Cardiac muscle cell (in vitro differentiated cells and primary cell): ENCODE data around the gene TBRG4. TPM values are rescaled to one million over a fixed set of nuclear protein-coding genes. Genes with fewer than 3 reads are reported as not detected.

Experiments
- DNase-seq, 2 donors: peaks; one replicate each; pipeline versions ENCODE4 v3.0.0 to v3.0.0-alpha.2; 2010 to 2017; ENCODE audit warnings: low read depth in 1 of 2, low spot score in 1 of 2
- H3K27ac ChIP-seq: fragments of 200-600 bp; sonication (generic); 2 replicates; pipeline ENCODE4 v1.5.1; 2016
- H3K27me3 ChIP-seq: fragments of 200-600 bp; sonication (generic); 2 replicates; pipeline ENCODE4 v1.6.0; 2016; ENCODE audit warnings: control low read depth
- H3K36me3 ChIP-seq: fragments of 200-600 bp; sonication (generic); 2 replicates; pipeline ENCODE4 v1.5.1; 2016; ENCODE audit warnings: control low read depth
- H3K4me1 ChIP-seq: fragments of 200-600 bp; sonication (generic); 2 replicates; pipeline ENCODE4 v1.8.1; 2017; ENCODE audit warnings: low read depth, mild to moderate bottlenecking, mixed run types
- H3K4me3 ChIP-seq: fragments of 200-600 bp; sonication (generic); 2 replicates; pipeline ENCODE4 v1.5.1; 2016; ENCODE audit warnings: mild to moderate bottlenecking
- H3K9me3 ChIP-seq: fragments of 200-600 bp; sonication (generic); 2 replicates; pipeline ENCODE4 v1.5.1; 2017; ENCODE audit warnings: low read depth, mild to moderate bottlenecking, control low read depth
- polyA plus RNA-seq: library from polyadenylated mRNA; unstranded; fragments of >200 nt; fragmentation: Nextera tagmentation; extraction: Ambion mirVana; gene quantifications from 2 replicates; pipeline ENCODE4 v1.2.1, GENCODE V29; 2016
- total RNA-seq: library from RNA; depleted of rRNA; stranded (reverse); fragments of >200 nt; gene quantifications from 2 replicates; pipeline ENCODE4 v1.2.3, GENCODE V29; 2016
- TF ChIP-seq, protein P1 (sequence below): IDR thresholded peaks from 2 replicates; pipeline ENCODE4 v1.5.1; 2012; ENCODE audit warnings: low read depth, mild to moderate bottlenecking, low read length

Gene TBRG4
- total and polyA plus RNA-seq, 2 experiments from 2014 or later: 67.9 to 74.4 TPM

- Histone ChIP-seq H3K4me3 (no peak overlapping the region), H3K9me3 (no peaks in the 10 kb centered on the region), H3K27me3 (peaks cover 28% of the 10 kb centered on the region), H3K36me3 (no peaks in the 10 kb centered on the region), H3K27ac (no peak overlapping the region), H3K4me1 (no peaks in the 10 kb centered on the region)
- TF ChIP-seq, protein P1, sequence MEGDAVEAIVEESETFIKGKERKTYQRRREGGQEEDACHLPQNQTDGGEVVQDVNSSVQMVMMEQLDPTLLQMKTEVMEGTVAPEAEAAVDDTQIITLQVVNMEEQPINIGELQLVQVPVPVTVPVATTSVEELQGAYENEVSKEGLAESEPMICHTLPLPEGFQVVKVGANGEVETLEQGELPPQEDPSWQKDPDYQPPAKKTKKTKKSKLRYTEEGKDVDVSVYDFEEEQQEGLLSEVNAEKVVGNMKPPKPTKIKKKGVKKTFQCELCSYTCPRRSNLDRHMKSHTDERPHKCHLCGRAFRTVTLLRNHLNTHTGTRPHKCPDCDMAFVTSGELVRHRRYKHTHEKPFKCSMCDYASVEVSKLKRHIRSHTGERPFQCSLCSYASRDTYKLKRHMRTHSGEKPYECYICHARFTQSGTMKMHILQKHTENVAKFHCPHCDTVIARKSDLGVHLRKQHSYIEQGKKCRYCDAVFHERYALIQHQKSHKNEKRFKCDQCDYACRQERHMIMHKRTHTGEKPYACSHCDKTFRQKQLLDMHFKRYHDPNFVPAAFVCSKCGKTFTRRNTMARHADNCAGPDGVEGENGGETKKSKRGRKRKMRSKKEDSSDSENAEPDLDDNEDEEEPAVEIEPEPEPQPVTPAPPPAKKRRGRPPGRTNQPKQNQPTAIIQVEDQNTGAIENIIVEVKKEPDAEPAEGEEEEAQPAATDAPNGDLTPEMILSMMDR: no peak
- DNase-seq: no peak
Observed at GRCh38 chr7:45153233-45153632, 41.7 kb upstream of the TBRG4 start.

- Histone ChIP-seq H3K4me1 (no peaks in the 10 kb centered on the region), H3K27ac (no peak overlapping the region), H3K36me3 (no peaks in the 10 kb centered on the region), H3K27me3 (peaks cover 15% of the 10 kb centered on the region), H3K9me3 (no peaks in the 10 kb centered on the region), H3K4me3 (no peak overlapping the region)
- no peak for DNase-seq
- TF ChIP-seq, protein P1: no peak
Observed at GRCh38 chr7:45151967-45152366, 40.5 kb upstream of the TBRG4 start.

GRCh38 chr7:45151131-45151684 is 39.7 kb upstream of the TBRG4 start:
- H3K27me3 ChIP-seq: peaks cover 8% of the 10 kb centered on the region
- H3K9me3 ChIP-seq: no peaks in the 10 kb centered on the region
- no peaks in the 10 kb centered on the region for H3K4me1 ChIP-seq
- no peaks in the 10 kb centered on the region for H3K36me3 ChIP-seq
- no peak overlapping the region for H3K27ac ChIP-seq
- TF ChIP-seq, protein P1: no peak
- no peak for DNase-seq
- H3K4me3 ChIP-seq: no peak overlapping the region

DNA sequence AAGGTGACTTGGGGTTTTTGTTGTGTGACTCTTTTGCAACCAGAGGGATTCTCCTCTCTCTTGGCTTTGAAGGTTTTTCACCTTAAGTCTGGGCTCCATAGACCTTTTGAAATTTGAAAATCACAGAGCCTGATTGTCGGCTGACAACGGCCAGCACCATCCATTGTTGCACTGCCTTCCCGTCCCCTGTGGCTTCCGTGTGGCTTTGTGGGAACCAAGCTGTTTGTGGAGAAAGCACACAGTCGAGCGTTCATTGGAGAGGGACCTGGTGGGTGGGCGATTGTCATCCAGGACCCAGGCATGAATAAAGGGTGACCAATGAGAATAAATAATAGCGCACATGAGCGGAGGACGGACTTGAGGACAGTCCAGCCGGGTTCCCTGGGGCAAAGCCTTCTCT is 38.7 kb upstream of the TBRG4 start:
- TF ChIP-seq, protein P1: no peak

GRCh38 chr7:45149606-45150005 is 38.1 kb upstream of the TBRG4 start:
- Histone ChIP-seq H3K27me3 (no peaks in the 10 kb centered on the region), H3K27ac (no peak overlapping the region), H3K36me3 (no peaks in the 10 kb centered on the region), H3K9me3 (no peaks in the 10 kb centered on the region), H3K4me1 (no peaks in the 10 kb centered on the region), H3K4me3 (no peak overlapping the region)
- no peak for DNase-seq
- TF ChIP-seq, protein P1: no peak

More for the DNA sequence above, 38.7 kb upstream of the TBRG4 start:
- no peaks in the 10 kb centered on the region for H3K4me1 ChIP-seq
- DNase-seq: no peak
- H3K9me3 ChIP-seq: no peaks in the 10 kb centered on the region
- H3K27ac ChIP-seq: no peak overlapping the region
- H3K27me3 ChIP-seq: no peaks in the 10 kb centered on the region
- H3K4me3 ChIP-seq: no peak overlapping the region
- H3K36me3 ChIP-seq: no peaks in the 10 kb centered on the region

DNA sequence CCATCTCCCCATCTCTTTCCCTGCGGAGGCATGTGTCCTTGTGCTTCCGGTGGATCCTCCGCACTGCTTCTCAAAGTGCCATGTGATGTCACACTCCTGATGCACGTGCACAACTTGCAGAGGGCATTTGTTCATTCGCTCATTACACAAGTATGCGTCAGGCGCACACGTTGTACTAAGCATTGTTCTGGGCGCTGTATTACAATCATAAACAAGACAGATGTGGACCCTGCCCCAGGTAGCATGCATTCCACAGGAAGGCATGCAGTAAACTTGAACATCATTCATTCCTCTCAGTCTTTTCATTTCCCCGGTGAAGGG is 37.1 kb upstream of the TBRG4 start:
- Histone ChIP-seq H3K9me3 (no peaks in the 10 kb centered on the region), H3K4me3 (no peak overlapping the region), H3K36me3 (no peaks in the 10 kb centered on the region), H3K27me3 (no peaks in the 10 kb centered on the region), H3K27ac (no peak overlapping the region), H3K4me1 (no peaks in the 10 kb centered on the region)
- DNase-seq: no peak
- TF ChIP-seq, protein P1: no peak
